Measurements from ENCODE around the gene ATRIP. TPM values are rescaled to one million over a fixed set of nuclear protein-coding genes. Genes with fewer than 3 reads are reported as not detected.

Gene ATRIP
- total RNA-seq, 1 experiment from 2014 or later = 8.5 TPM

GRCh38 chr3:48416091-48416505 is 30.4 kb upstream of the ATRIP start:
- Histone ChIP-seq H3F3A (ENCODE audit: insufficient read depth, low read depth) (no peaks in the 10 kb centered on the region), H3K4me1 (replicated peaks; ENCODE audit: insufficient read depth) (no peaks in the 10 kb centered on the region), H3K36me3 (ENCODE audit: low read depth) (no peaks in the 10 kb centered on the region), H3K9me2 (ENCODE audit: insufficient read depth) (no peaks in the 10 kb centered on the region), H3K4me3 (no peak overlapping the region), H3K79me2 (ENCODE audit: low read depth) (no peaks in the 10 kb centered on the region), H2AFZ (no peak overlapping the region), H3K27me3 (ENCODE audit: insufficient read depth, low read depth) (no peaks in the 10 kb centered on the region), H4K20me1 (ENCODE audit: insufficient read depth) (no peaks in the 10 kb centered on the region), H3K9me3 (ENCODE audit: insufficient read depth, low read depth) (no peaks in the 10 kb centered on the region), H3K4me2 (no peak overlapping the region), H3K27ac (no peak overlapping the region)
- TF ChIP-seq CTCF (conservative IDR thresholded peaks at IDR 0.05) (no peak), EZH2 (IDR thresholded peaks at IDR 0.05; ENCODE audit: low read depth) (no peak)
- POLR2A ChIA-PET (ENCODE audit: unreplicated experiment) = no interaction called here
- CTCF ChIA-PET = interaction anchor here (0.6 kb wide), 1 partner anchor 211 kb away, joined by 3 read pairs; no protein-coding TSS in a partner anchor
- no TSS peak for BruUV-seq (replicated peaks)
- DNase-seq = no peak
- intact Hi-C loops (cut with micrococcal nuclease; ENCODE audit: unreplicated experiment) = no loop called here

DNA sequence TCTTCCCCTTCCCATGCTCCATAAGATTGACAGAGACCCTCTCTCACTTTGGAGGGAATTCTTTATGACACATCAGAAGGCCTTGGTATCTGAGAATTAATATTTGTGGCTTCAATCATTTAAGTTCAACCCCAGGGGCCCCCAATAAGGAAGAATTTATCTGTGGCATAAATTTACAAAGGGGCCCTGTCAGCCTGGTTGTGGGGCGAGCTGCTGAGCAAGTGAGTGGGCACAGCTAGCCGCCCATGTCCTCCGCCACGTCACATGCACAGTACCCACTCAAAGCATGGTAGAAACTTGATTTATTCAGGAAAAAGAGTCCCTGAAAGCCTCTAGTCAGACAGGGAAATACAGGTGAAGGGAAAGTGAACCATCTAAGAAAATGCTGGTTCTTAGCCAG is 30.0 kb upstream of the ATRIP start:
- Histone ChIP-seq H3K4me1 (replicated peaks; ENCODE audit: insufficient read depth) (no peaks in the 10 kb centered on the region), H2AFZ (no peak overlapping the region), H3K9me3 (ENCODE audit: insufficient read depth, low read depth) (no peaks in the 10 kb centered on the region), H3K36me3 (ENCODE audit: low read depth) (no peaks in the 10 kb centered on the region), H3K9me2 (ENCODE audit: insufficient read depth) (no peaks in the 10 kb centered on the region), H3K27me3 (ENCODE audit: insufficient read depth, low read depth) (no peaks in the 10 kb centered on the region), H4K20me1 (ENCODE audit: insufficient read depth) (no peaks in the 10 kb centered on the region), H3K4me3 (no peak overlapping the region), H3K27ac (no peak overlapping the region), H3F3A (ENCODE audit: insufficient read depth, low read depth) (no peaks in the 10 kb centered on the region), H3K79me2 (ENCODE audit: low read depth) (no peaks in the 10 kb centered on the region), H3K4me2 (no peak overlapping the region)
- ChIA-PET POLR2A (ENCODE audit: unreplicated experiment) (no interaction called here), CTCF (no interaction called here)
- TF ChIP-seq EZH2 (IDR thresholded peaks at IDR 0.05; ENCODE audit: low read depth) = no peak
- no peak for TF ChIP-seq CTCF (conservative IDR thresholded peaks at IDR 0.05)
- no TSS peak for BruUV-seq (replicated peaks)
- intact Hi-C loops (cut with micrococcal nuclease; ENCODE audit: unreplicated experiment) = no loop called here
- no peak for DNase-seq

- DNase-seq = no peak
- Histone ChIP-seq H4K20me1 (ENCODE audit: insufficient read depth) (no peaks in the 10 kb centered on the region), H3K79me2 (ENCODE audit: low read depth) (no peaks in the 10 kb centered on the region), H3K9me2 (ENCODE audit: insufficient read depth) (no peaks in the 10 kb centered on the region), H3K27ac (no peak overlapping the region), H3F3A (ENCODE audit: insufficient read depth, low read depth) (no peaks in the 10 kb centered on the region), H3K4me1 (replicated peaks; ENCODE audit: insufficient read depth) (no peaks in the 10 kb centered on the region), H3K27me3 (ENCODE audit: insufficient read depth, low read depth) (no peaks in the 10 kb centered on the region), H3K9me3 (ENCODE audit: insufficient read depth, low read depth) (no peaks in the 10 kb centered on the region), H3K4me2 (no peak overlapping the region), H3K36me3 (ENCODE audit: low read depth) (no peaks in the 10 kb centered on the region), H2AFZ (no peak overlapping the region), H3K4me3 (no peak overlapping the region)
- POLR2A ChIA-PET (ENCODE audit: unreplicated experiment) = no interaction called here
- CTCF ChIA-PET = no interaction called here
- intact Hi-C loops (cut with micrococcal nuclease; ENCODE audit: unreplicated experiment) = no loop called here
- no peak for TF ChIP-seq CTCF (conservative IDR thresholded peaks at IDR 0.05)
- TF ChIP-seq EZH2 (IDR thresholded peaks at IDR 0.05; ENCODE audit: low read depth) = no peak
- no TSS peak for BruUV-seq (replicated peaks)
Measured at GRCh38 chr3:48417529-48418108, 28.9 kb upstream of the ATRIP start.
